ENCODE measurements around the gene SPATS2.

DNA sequence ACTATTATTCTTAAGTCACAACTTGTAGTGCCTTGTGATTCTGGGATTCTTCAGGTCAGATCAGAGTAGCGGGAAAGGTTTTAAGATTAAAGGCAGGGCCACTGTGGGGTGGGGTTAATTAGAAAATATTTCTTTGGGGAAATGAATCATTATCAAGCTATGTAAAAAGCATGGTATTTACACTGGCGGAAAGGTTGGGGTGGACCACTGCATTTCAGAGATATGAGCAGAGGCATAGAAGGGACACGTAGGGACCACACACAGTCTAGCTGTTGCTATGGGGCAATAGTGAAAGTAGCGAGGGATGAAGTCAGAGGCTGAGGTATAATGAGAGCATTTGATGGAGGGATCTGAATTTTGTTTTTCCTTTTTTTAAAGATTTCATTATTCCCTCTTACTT is 139.9 kb downstream of the SPATS2 start:
- TF ChIP-seq, protein P1, sequence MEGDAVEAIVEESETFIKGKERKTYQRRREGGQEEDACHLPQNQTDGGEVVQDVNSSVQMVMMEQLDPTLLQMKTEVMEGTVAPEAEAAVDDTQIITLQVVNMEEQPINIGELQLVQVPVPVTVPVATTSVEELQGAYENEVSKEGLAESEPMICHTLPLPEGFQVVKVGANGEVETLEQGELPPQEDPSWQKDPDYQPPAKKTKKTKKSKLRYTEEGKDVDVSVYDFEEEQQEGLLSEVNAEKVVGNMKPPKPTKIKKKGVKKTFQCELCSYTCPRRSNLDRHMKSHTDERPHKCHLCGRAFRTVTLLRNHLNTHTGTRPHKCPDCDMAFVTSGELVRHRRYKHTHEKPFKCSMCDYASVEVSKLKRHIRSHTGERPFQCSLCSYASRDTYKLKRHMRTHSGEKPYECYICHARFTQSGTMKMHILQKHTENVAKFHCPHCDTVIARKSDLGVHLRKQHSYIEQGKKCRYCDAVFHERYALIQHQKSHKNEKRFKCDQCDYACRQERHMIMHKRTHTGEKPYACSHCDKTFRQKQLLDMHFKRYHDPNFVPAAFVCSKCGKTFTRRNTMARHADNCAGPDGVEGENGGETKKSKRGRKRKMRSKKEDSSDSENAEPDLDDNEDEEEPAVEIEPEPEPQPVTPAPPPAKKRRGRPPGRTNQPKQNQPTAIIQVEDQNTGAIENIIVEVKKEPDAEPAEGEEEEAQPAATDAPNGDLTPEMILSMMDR (IDR thresholded peaks at IDR 0.05) = no peak
- TF ChIP-seq EZH2 (IDR thresholded peaks at IDR 0.05) = no peak
